Hepatocyte (in vitro differentiated cells): ENCODE results near the gene GRID2IP. TPM values are rescaled to one million over a fixed set of nuclear protein-coding genes. Genes with fewer than 3 reads are reported as not detected.

Experiments used
- DNase-seq: peaks from one replicate; pipeline ENCODE4 v3.0.0-alpha.2; 2016; ENCODE audit warnings: low spot score
- H2AFZ ChIP-seq: fragments of 200-600 bp; sonication (generic); 2 replicates; pipeline ENCODE4 v1.6.0; 2016; ENCODE audit warnings: antibody characterized with exemption, mild to moderate bottlenecking
- H3K27ac ChIP-seq: fragments of 200-600 bp; sonication (generic); 2 replicates; pipeline ENCODE4 v1.5.1; 2016; ENCODE audit warnings: mild to moderate bottlenecking
- H3K27me3 ChIP-seq: fragments of 200-600 bp; sonication (generic); 2 replicates; pipeline ENCODE4 v1.6.1; 2016
- H3K36me3 ChIP-seq: fragments of 200-600 bp; sonication (generic); replicated peaks from 2 replicates; pipeline ENCODE4 v1.5.1; 2016; ENCODE audit warnings: low read depth; ENCODE audit not compliant: insufficient read depth
- H3K4me1 ChIP-seq: fragments of 200-600 bp; sonication (generic); 2 replicates; pipeline ENCODE4 v1.5.1; 2016; ENCODE audit warnings: mild to moderate bottlenecking, moderate library complexity; ENCODE audit not compliant: insufficient read depth
- H3K4me2 ChIP-seq: fragments of 200-600 bp; sonication (generic); 2 replicates; pipeline ENCODE4 v1.6.0; 2016
- H3K4me3 ChIP-seq: fragments of 200-600 bp; sonication (generic); 2 replicates; pipeline ENCODE4 v1.5.1; 2016; ENCODE audit warnings: mild to moderate bottlenecking
- H3K79me2 ChIP-seq: fragments of 200-600 bp; sonication (generic); 2 replicates; pipeline ENCODE4 v1.6.0; 2017; ENCODE audit warnings: mild to moderate bottlenecking
- H3K9me2 ChIP-seq: fragments of 200-600 bp; sonication (generic); replicated peaks from 2 replicates; pipeline ENCODE4 v1.6.0; 2017; ENCODE audit warnings: mild to moderate bottlenecking; ENCODE audit not compliant: insufficient read depth
- H3K9me3 ChIP-seq: fragments of 200-600 bp; sonication (generic); 2 replicates; pipeline ENCODE4 v1.5.1; 2016; ENCODE audit warnings: low read depth, mild to moderate bottlenecking
- H4K20me1 ChIP-seq: fragments of 200-600 bp; sonication (generic); 2 replicates; pipeline ENCODE4 v1.6.0; 2016; ENCODE audit warnings: mild to moderate bottlenecking; ENCODE audit not compliant: insufficient read depth, poor library complexity, severe bottlenecking
- CTCF ChIP-seq: fragments of 200-600 bp; sonication (generic); IDR thresholded peaks from 2 replicates; pipeline ENCODE4 v1.5.1; 2016; ENCODE audit warnings: antibody characterized with exemption, mild to moderate bottlenecking; ENCODE audit not compliant: poor library complexity
- EZH2 ChIP-seq: fragments of 200-600 bp; sonication (generic); IDR thresholded peaks from 2 replicates; pipeline ENCODE4 v1.6.1; 2016; ENCODE audit warnings: antibody characterized with exemption, mild to moderate bottlenecking, borderline replicate concordance
- EZH2phosphoT487 ChIP-seq: fragments of 200-600 bp; sonication (generic); IDR thresholded peaks from one replicate; pipeline ENCODE4 v1.6.1; 2018; ENCODE audit warnings: antibody characterized with exemption, mild to moderate bottlenecking, low read depth, moderate library complexity; ENCODE audit not compliant: unreplicated experiment, severe bottlenecking
- WGBS: methylation state at CpG from one replicate; pipeline ENCODE4 v1.1.6; 2016; ENCODE audit warnings: low lambda C conversion rate; ENCODE audit errors: missing lambda C conversion rate; 5-methylcytosine and 5-hydroxymethylcytosine counted together
- polyA plus RNA-seq: library from polyadenylated mRNA; unstranded; fragments of >200 nt; fragmentation: Nextera tagmentation; extraction: Ambion mirVana; gene quantifications from 2 replicates; pipeline ENCODE4 v1.2.1, GENCODE V29; 2016
- total RNA-seq: library from RNA; depleted of rRNA; stranded (reverse); fragments of >200 nt; gene quantifications from 2 replicates; pipeline ENCODE4 v1.2.3, GENCODE V29; 2014

GRID2IP gene
- total and polyA plus RNA-seq, 2 experiments from 2014 or later: 0.25 to 0.73 TPM

- peaks cover 27% of the 10 kb centered on the region for H3K79me2 ChIP-seq
- TF ChIP-seq CTCF (no peak), EZH2 (no peak), EZH2phosphoT487 (no peak)
- 95% methylated on average over 16 of the region's 16 CpGs for WGBS
- peak; percentile 20 for DNase-seq
- H4K20me1 ChIP-seq: no peaks in the 10 kb centered on the region
- H3K4me3 ChIP-seq: no peak overlapping the region
- H3K27ac ChIP-seq: peak overlapping the region; percentile 92
- H3K4me2 ChIP-seq: peak overlapping the region; percentile 67
- H3K4me1 ChIP-seq: peaks cover 5% of the 10 kb centered on the region
- no peaks in the 10 kb centered on the region for H3K27me3 ChIP-seq
- no peaks in the 10 kb centered on the region for H3K9me3 ChIP-seq
- no peaks in the 10 kb centered on the region for H3K36me3 ChIP-seq
- H3K9me2 ChIP-seq: no peaks in the 10 kb centered on the region
- no peak overlapping the region for H2AFZ ChIP-seq
Measured at GRCh38 chr7:6448943-6449543, 102.2 kb downstream of the GRID2IP start.

- DNase-seq: peak; percentile 97
- H3K4me2 ChIP-seq: peak within 1 kb of the TSS; percentile 78
- H3K9me3 ChIP-seq: no peaks in the 10 kb centered on the region
- peak within 1 kb of the TSS; percentile 92 for H3K27ac ChIP-seq
- H3K4me3 ChIP-seq: peak within 1 kb of the TSS; percentile 56
- peaks cover 5% of the 10 kb centered on the region for H3K4me1 ChIP-seq
- peaks cover 37% of the 10 kb centered on the region for H3K79me2 ChIP-seq
- H3K9me2 ChIP-seq: no peaks in the 10 kb centered on the region
- H4K20me1 ChIP-seq: no peaks in the 10 kb centered on the region
- H2AFZ ChIP-seq: peak within 1 kb of the TSS; percentile 64
- WGBS: under 1% methylated on average over 57 of the region's 61 CpGs
- H3K27me3 ChIP-seq: no peaks in the 10 kb centered on the region
- no peak for TF ChIP-seq EZH2
- no peak for TF ChIP-seq CTCF
- no peak for TF ChIP-seq EZH2phosphoT487
- no peaks in the 10 kb centered on the region for H3K36me3 ChIP-seq
Measured at GRCh38 chr7:6447581-6448199, 103.6 kb downstream of the GRID2IP start, which contains the start of gene DAGLB. TSS of gene DAGLB (minus strand) at chr7:6447954. CDS start at chr7:6447842, 112 bp downstream.

Other genes starting within 250 kb of the GRID2IP start
- 19.9 and 20.6 TPM in 2 replicates for gene FAM220A, start 202.5 kb downstream of the GRID2IP start, total RNA-seq
- gene FAM220A, start 202.5 kb downstream of the GRID2IP start, polyA plus RNA-seq: 4.5 and 5.8 TPM in 2 replicates
- gene RAC1, start 176.9 kb downstream of the GRID2IP start, total RNA-seq: 74.7 and 105 TPM in 2 replicates
- gene RAC1, start 176.9 kb downstream of the GRID2IP start, polyA plus RNA-seq: 429 and 452 TPM in 2 replicates
- gene DAGLB, start 103.5 kb downstream of the GRID2IP start, total RNA-seq: 17.5 and 21.8 TPM in 2 replicates
- gene DAGLB, start 103.5 kb downstream of the GRID2IP start, polyA plus RNA-seq: 14.3 and 22.2 TPM in 2 replicates
- gene KDELR2, start 67.3 kb downstream of the GRID2IP start, total RNA-seq: 327 and 351 TPM in 2 replicates
- 525 and 530 TPM in 2 replicates for gene KDELR2, start 67.3 kb downstream of the GRID2IP start, polyA plus RNA-seq
- gene ZDHHC4, start 26.0 kb upstream of the GRID2IP start, total RNA-seq: 60.4 and 76.4 TPM in 2 replicates
- gene ZDHHC4, start 26.0 kb upstream of the GRID2IP start, polyA plus RNA-seq: 97.3 and 109 TPM in 2 replicates
- 21.4 and 23.1 TPM in 2 replicates for gene INTS15, start 38.6 kb upstream of the GRID2IP start, total RNA-seq
- gene INTS15, start 38.6 kb upstream of the GRID2IP start, polyA plus RNA-seq: 25.9 and 26.1 TPM in 2 replicates
- 8.0 and 9.0 TPM in 2 replicates for gene ZNF853, start 64.1 kb upstream of the GRID2IP start, total RNA-seq
- gene ZNF853, start 64.1 kb upstream of the GRID2IP start, polyA plus RNA-seq: 6.6 and 9.8 TPM in 2 replicates
- 13.3 and 16.9 TPM in 2 replicates for gene ZNF316, start 85.9 kb upstream of the GRID2IP start, total RNA-seq
- 26.7 and 31.8 TPM in 2 replicates for gene ZNF316, start 85.9 kb upstream of the GRID2IP start, polyA plus RNA-seq
- 18.5 and 22.2 TPM in 2 replicates for gene ZNF12, start 155.5 kb upstream of the GRID2IP start, total RNA-seq
- gene ZNF12, start 155.5 kb upstream of the GRID2IP start, polyA plus RNA-seq: 14.7 and 16.5 TPM in 2 replicates
- gene RSPH10B2, start 202.6 kb upstream of the GRID2IP start, total RNA-seq: not detected in 2 replicates
- not detected in 2 replicates for gene RSPH10B2, start 202.6 kb upstream of the GRID2IP start, polyA plus RNA-seq